ENCODE measurements around the gene DCUN1D3.

- TF ChIP-seq CTCF (IDR thresholded peaks at IDR 0.05), result no peak
- no peak for TF ChIP-seq POLR2A (IDR thresholded peaks at IDR 0.05)
Measured at GRCh38 chr16:20933589-20933988, 33.4 kb upstream of the DCUN1D3 start.

Measured in uterus (tissue), 2 donors.